A673 (cell line): ENCODE data around the gene GALNT18.

Experiments
- CTCF ChIP-seq: fragments of 300-800, 200-600 bp; sonication (generic); conservative IDR thresholded peaks from 2 replicates; pipeline ENCODE4 v1.5.1; 2017; ENCODE audit warnings: low read depth, mild to moderate bottlenecking, antibody characterized with exemption, low read length, moderate library complexity, mixed read lengths
- EZH2 ChIP-seq: fragments of 200-600 bp; sonication (generic); IDR thresholded peaks from 2 replicates; pipeline ENCODE4 v1.6.1; 2017; ENCODE audit warnings: borderline replicate concordance, low read depth, mild to moderate bottlenecking, mixed read lengths, antibody characterized with exemption, low read length; ENCODE audit not compliant: poor library complexity, severe bottlenecking

DNA sequence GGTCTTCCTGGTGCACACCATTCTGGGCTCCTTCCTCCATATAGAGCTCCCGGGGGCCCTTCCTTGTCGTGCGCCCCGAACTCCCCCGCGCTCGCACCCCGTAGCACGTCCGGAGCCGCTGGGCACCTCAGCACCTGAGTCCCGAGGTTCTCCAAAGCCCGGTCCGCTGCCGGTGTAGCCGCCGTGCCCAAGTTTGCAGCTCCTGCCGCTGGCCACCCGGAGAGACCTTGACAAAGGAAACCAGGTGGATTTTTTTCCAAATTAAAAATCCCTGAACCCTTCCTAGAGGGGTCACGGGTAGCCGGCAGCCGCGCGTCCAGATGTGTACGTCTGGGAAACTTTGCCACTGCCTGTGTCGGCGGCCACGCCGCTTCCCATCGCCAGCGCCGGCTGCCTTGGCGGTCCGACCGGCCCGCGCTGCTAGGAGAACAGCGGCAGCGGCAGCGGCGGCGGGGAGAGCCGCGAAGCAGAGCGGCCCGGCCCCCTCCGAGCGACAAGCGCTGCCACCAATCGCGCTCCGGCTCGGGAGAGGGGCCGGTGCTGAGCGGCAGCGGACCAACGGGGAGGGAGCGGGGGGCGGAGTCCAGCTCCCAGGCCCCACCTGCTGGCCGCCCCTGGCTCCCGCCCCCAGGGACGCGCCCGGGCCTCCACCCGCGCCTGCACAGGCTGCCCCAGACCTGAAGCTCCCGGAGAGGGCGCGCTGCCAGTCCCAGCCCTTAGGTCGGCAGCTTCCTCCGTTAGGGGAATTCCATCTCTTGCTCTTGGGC lies at the start of gene GALNT18:
- 0 out of 2 replicates have a peak, but pooled peaks have one; percentile 20 for TF ChIP-seq CTCF
- peak; percentile 21 for TF ChIP-seq EZH2
